TTC549 (cell line): Measurements from ENCODE around the gene SENP7.

Experiments
- FAIRE-seq: peaks from 2 replicates; lab custom pipeline; 2012; peaks lifted over from hg19 to GRCh38; lab: Jason Lieb, UNC

SENP7 gene

DNA sequence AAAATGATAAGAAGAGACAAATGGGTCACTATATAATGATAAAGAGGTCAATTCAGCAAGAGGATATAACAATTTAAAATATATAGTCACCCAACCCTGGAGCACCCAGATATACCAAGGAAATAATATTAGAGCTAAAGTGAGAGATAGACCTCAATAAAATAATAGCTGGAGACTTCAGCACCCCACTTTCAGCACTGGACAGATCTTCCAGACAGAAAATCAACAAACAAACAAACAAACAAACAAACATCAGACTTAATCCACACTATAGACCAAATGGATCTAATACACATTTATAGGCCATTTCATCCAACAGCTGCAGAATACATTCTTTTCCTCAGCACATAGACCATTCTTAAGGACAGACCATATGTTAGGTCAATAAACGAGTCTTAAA, 79.4 kb downstream of the SENP7 start:
- FAIRE-seq, result no peak

DNA sequence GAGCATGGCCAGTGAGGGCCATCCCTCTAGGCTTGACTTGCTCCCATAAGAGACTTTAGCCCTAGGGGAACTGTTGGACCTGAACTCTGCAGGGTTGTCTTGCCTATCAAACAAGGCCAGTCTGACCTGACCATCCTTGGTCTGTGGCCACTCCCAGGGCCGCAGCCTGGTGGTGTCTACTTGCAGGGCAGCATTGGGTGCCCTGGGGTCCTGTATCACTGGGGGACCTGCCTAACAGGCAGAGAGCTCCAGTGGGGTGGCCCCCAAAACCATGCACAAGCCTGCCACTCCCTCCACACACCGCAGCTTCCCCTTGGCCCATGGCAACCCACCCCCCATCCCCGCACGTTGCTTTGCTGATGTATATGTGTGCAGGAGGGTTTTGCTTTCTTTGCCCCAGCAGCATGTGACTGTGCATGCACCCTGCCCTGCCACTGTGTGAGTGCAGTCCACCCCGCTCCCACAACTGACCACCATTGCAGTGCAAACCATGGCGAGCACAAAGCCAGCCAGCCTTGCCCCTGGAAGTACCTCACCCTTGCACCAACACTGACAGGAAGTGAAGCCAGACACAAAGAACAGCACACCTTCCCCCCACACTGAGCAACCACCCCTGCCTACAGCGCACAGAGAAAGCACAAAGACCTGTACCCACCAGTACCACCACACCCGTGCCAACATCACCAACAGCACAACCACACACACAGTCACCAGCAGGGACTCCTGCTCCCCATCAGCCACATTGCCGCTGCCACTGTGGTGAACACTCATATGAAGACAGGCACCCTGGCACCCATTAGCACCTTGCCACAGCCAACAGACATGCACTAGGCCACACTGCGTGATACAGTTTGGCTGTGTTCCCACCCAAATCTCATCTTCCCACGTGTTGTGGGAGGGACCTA, 88.8 kb downstream of the SENP7 start:
- no peak for FAIRE-seq

DNA sequence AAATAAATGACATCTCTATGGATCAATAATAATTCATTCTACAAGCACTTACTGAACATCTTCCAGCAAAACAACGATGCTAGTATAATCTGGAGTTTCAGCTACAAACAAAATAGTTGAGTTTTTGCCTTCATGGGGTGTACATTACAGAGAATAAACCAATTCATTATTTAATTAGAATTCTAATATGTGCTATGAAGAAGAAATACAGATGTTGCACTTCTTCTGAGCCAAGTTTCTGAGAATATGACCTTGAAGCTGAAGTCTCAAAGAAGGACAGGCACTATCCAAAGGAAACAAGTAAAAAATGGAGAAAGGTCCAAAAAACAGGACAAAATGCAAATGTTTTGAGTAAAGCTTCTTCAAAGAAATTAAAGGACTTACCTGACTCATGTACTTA, 94.2 kb downstream of the SENP7 start:
- no peak for FAIRE-seq

DNA sequence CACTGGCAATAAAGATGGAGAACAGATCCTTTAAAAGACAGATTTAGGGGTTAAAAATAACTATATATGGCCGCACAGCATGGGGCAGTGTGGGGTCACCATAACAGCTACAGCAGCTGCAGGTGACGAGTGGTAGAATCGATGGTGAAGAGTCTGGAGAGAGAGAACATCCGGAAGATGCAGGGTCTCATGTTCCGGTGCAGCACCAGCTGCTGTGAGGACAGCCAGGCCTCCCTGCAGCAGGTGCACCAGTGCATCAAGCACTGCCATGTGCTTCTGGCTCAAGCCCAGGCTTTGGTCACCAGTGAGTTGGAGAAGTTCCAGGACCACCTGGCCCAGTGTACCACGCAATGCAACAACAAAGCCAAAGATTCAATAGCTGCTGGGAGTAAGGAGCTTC, 98.9 kb downstream of the SENP7 start:
- no peak for FAIRE-seq

DNA sequence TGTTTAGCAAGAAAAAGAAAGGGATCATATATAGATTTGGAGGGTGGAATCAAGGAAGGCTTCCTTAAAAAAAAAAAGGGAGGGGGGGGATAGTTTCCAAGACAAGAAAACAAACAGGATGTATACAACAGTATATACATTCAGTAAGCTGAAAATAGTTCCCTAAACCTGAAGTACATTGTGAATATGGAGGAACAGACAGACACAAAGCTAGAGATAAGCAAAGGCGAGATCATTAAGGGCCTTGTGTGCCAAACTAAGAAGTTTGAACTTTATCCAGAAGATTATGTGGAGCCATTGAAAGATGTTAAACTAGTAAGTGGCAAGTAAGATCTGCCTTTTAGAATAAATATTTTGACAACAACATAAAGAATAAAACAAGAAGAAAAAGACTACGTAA, 99.4 kb downstream of the SENP7 start:
- no peak for FAIRE-seq

DNA sequence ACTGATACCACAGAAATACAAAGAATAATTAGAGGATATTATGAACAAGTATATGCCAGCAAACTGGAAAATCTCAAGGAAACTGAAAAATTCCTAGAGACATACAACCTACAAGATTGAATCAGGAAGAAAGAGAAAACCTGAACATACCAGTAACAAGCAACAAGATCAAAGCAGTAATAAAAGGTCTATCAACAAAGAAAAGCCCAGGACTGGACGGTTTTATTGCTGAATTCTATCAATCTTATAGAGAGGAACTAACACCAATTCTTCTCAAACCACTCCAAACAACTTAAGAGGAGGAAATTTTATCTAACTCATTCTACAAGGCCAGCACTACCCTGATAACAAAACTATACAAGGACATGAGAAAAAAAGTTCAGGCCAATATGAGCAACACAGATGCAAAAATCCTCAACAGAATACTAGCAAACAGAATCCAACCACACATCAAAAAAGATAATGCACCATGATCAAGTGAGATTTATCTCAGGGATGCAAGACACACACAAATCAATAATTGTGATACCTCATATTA, 121.5 kb downstream of the SENP7 start:
- no peak for FAIRE-seq

DNA sequence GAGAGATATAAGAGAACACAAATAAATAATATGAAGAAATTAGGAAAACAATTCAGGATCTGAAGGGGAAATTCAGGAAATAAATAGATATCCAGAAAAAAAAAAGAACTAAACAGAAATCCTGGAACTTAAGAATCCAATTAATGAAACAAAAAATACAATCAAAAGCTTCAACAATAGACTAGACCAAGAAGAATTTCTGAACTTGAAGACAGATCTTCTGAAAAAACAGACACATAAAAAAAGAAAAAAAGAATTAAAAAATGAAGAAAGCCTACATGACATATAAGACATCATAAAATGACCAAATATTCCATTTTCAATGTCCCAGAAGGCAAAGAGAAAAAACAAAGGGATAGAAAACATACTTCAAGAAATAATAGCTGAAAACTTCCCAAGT, 124.3 kb downstream of the SENP7 start:
- FAIRE-seq, result no peak

DNA sequence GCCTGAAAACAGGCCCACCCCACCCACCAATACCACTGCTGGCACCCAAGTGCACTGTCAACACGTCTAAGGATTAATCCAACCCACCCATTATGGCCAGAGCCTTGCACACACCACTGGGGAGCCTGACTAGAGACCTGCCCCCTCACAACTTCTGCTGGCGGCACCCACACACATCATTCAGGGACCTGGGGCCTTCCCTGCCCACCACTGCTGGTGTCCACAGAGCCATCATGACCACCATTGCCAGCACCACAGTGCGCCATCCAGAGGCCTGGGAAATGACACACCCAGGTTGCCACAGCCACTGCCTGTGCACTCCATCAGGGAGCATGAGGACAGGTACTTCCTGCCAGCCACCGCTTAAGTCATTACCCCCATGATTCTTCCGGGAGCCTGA, 125.7 kb downstream of the SENP7 start:
- FAIRE-seq, result no peak

DNA sequence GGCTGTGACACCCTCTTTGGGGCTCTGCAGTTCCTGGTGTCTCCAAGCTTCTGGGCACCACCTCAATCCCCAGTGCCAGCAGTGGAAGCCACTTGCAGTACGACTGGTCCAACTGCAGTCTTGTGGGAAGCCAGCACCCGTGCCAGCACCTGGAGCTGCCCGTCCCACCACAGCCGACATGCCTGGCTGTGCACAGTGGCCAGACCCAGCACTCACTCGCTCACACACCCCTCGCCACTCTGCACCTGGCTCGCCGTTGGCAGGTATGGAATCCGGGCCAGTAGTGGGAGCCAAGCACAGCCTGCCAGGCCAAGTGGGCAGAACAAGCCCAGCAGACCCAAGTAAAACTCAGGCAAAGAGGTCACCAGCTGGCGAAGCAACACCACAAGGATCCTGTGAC, 128.6 kb downstream of the SENP7 start:
- FAIRE-seq, result no peak

DNA sequence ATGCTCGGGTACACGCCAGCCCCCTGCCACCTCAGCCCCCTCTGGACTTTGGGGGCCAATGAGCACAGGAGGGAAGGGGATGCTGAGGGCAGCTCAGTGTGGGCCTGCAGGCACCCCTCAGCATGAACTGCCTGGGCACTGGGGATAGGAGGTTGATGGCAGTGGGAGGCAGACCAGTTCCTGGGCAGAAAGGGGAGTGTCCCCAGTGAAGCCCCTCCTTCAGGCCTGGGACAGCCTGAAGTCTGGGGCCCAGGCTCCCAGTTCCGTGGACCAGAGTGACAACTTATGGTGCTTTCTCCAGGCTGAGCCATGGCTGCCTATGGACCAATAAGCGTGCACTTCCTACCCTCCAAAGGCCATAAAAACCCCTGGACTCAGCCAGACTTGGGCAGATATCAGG, 129.4 kb downstream of the SENP7 start:
- no peak for FAIRE-seq

DNA sequence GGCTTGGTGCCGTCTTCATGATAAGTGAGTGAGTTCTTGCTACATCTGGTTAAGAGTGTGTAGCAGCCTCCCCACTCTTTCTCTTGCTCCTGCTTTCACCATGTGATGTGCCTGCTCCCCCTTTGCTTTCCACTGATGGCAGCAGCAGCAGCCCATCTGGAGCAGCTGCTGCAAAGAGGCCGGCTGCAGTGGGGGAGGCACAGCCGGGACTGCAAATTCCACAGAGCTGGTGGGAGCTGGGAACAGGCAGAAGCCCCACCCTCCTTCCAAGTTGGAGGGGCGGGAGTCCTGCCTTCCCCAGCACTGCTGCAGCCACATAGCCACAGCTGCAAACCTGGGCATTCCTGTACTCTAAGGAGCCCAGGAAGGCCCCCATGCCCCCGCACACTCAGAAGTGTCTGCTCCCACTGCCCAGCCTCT, 129.8 kb downstream of the SENP7 start:
- no peak for FAIRE-seq

DNA sequence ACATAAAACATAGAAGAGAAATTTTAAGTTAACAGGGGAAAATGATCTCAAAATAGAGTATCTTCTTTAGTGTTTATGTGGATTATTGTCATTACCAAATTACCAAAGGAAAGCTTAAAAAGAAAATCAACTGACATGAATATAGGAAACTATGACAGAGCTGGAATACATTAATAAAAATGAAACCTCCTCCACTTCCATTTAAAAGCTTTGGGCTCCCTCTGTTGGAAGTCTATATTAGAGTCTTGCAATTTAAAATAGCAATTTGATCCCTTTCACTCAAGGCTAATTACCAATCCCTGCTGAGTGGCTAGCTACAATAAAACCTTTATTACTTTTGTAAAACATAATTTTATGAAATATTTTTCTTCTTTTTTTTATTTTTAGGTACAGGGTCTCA, 131.2 kb downstream of the SENP7 start:
- peak; percentile 73 for FAIRE-seq

DNA sequence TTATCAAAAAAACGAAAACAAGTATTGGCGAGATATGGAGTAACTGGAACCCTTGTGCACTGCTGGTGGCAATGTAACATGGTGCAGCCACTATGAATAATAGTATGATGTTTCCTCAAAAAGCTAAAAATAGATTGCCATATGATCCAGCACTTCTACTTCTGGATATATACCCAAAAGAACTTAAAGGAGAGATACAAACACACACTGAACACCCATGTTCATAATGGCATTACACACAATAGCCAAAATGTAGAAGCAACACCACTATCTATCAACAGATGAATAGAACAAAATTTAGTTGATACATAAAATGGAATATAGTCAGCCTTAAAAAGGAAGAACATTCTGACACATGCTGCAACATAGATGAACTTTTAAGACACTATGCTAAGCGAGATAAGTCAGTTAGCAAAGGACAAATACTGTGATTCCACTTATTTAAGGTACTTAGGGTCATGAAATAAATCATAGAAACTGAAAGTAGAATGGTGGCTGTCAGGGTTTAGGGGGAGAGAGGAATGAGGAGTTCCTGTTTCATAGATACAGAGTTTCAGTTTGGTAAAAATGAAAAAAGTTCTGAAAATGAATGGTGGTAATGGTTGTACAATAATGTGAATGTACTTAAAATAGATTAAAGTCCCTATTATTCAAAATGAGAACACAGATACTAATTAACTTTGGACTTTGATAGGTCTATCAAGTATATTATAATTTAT, 133.2 kb downstream of the SENP7 start:
- FAIRE-seq, result no peak

DNA sequence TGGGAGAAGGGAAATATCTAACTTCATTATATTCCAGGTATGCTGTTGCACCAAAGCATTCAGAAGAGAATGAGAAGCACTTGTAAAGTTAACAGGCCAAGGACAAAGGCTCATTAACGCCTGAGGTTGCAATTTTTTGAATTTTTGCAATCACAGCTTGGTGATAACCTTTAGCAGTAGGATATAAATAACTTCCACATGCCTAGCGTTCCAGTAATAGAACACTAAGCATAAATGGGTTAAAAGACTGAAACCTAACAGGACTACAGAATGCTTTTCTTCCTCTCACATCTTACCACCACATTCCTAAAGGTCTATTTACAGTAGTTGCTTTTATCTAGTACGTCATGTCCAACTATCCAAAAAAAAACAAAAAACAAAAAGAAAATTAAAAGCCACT, 135.2 kb downstream of the SENP7 start:
- FAIRE-seq, result no peak

DNA sequence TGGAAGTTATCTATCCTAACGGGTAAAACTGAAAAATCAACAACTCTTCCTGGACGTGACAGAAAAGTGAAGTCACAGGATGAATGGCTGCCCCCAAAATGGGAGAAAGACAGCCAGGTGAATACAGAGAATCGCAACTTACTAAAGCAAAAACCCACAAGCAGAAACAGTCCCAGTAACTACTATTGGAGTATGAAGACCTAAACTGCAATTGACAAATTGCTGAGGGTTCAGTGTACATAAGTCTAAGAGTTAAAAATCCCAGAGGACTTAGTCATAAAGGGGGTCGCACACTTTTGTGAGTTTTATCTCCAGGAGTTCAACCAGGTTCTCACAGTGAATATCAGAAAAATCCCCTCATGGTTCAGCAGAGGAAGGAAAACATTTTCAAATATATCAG, 135.8 kb downstream of the SENP7 start:
- no peak for FAIRE-seq

DNA sequence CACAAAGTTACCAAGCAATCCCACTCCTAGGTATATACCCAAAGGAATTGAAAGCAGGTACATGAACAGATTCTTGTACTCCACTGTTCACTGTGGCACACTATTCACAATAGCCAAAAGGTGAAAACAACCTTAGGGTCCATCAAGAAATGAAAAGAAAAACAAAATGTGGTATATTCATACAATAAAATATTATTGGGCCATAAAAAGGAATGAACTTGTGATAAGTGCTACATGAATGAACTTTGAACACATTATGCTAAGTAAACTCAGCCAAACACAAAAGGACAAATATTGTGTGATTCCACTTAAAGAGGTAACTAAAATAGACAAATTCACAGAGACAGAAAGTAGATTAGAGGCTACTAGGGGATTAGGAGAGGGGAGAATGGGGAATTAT, 137.4 kb downstream of the SENP7 start:
- no peak for FAIRE-seq

DNA sequence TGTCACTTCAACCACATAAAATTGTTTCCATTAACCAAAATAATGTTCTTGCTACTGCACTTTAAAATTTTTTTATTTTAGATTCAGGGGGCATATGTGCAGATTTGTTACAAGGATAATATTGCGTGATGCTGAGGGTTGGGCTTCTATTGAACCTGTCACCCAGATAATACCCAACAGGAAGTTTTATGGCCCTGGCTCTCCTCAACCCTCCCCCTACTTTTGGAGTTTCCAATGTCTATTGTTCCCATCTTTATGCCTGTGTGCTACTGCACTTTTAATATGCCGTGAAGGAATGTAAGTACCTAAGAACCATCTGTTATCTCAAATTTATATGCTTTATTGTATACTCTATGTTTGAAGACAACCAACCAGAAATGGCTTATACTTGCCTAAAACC, 150.6 kb downstream of the SENP7 start:
- no peak for FAIRE-seq

DNA sequence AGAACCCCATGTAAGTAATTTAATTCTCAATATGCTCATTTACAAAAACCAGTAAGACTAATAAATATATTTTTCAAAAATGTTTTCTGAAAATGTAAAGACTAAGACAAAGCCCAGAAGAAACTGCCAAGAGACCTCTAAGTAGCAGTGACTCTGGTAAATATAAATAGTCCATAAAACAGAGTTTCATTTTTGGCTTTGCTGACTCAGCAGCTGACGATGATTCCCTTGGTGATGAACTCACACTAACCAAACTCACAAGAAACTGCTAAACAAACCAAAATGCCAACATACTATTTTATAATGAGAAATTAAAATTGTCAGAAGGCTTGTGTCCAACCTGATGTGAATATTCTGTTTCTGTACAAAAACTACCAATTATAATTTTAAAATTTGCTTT, 161.2 kb downstream of the SENP7 start:
- no peak for FAIRE-seq

DNA sequence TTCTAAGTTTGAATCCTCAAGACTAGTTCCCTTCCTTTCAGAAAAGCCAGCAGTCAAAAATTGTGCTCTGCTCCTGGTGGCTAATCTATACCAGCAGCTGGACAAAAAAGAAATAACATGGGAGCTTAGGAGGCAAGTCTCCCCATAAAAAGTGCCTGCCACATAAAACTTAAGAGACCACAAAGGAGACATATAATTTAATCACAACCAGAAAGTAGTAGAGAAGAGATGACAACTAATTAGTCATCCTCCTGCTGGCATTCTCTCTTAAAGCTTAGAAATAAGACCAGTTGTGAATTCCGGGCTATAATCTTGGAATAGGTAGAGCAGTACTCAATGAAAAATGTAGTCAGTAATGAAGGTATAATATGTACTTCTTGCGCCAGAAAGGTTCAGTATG, 172.4 kb downstream of the SENP7 start:
- no peak for FAIRE-seq

DNA sequence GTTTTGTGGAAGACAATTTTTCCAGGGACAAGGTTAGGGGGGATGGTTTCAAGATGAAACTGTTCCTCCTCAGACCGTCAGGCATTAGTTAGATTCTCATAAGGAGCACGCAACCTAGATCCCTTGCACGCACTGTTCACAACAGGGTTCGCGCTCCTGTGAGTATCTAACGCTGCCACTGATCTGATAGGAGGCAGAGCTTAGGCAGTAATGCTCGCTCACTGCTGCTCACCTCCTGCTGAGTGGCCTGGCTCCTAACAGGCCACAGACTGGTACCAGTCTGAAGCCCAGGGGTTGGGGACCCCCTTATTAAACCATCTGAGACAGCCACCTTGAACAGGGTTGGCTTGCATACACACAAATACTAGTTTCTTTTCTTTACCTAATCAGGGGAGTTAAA, 179.1 kb downstream of the SENP7 start:
- FAIRE-seq, result no peak

DNA sequence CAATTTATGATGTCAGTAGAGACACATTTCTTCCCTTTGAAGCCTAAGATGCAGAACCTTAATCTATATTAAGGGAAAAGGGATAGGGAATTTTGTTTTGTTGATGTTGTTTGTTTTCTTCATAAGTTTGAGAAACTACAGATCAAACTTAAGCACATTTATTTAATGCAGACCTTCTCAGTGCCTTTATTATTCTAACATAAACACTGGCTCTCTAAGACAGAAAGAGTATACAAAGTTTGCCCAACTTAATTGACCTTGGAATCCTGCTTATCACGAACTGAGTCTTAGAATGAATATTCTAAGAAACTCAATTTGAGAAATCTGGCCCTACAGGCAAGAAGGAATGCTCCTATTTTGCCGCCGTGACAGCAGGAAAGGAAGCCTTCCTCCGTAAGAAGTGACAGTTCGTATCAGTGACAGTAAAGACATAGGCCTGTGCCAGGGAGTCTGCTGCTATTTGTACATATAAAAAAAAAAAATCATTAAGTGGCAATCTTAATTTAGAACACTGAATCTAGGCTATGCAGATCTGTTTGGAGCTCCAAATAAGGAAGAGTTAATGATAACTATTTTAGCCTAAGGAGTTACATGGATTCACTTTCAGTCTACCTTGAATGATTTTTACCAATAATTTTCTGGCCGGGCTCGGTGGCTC, 183.9 kb downstream of the SENP7 start:
- no peak for FAIRE-seq

DNA sequence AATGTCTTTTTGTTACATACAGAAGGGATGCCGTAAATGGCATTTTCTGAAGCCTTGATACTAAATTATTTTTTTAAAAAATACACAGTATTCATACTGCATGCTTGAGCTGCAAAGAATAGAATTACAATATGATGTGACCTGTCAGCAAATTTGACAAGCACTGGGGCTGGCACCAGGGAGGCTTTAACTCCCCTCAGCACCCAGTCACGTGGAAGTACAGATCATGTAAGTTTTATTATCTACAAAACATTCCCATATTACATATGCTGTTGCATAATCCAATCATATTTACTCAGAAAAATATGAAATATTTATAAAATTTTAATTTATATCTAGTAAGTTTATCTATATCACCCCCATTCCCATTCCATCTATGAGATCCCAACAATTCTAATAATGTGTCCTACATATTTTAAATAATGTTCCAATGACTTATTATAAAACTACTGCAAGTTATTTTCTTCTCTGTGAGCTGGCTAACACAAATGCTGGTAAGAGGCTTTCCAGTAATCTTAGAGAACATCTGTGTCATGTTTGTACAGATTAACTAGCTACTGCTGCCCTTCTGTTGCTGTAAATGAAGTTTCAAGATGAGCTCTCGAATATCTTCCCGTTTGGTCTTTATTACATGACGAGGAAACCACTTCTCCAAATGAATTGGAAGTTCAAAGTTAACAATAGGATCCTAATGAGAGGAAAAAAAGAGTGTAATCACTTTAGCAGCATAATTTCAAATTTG, 187.4 kb downstream of the SENP7 start:
- no peak for FAIRE-seq
